ENCODE data around the gene SCFD2.

SCFD2 gene

GRCh38 chr4:53132132-53132891 lies 233.5 kb downstream of the SCFD2 start:
- no peak for DNase-seq

DNA sequence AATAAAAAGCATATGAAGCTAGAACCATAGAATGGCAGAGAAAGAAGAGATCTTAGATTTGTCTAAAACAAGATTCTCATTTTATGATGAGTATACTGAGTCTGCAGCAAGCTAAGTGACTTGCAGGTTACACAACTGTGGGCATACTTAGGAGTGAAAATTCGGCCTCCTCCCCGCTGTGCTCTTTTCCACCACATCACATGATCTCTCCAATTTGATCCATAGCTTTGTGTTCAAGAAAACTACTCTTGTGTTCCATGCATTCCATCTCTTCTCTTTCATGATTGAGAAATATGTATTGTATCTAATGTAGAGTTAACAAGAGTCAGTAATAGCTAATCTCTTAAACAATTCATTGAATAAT lies 234.3 kb downstream of the SCFD2 start:
- no peak for DNase-seq

GRCh38 chr4:53130896-53131561 lies 234.8 kb downstream of the SCFD2 start:
- no peak for DNase-seq

DNA sequence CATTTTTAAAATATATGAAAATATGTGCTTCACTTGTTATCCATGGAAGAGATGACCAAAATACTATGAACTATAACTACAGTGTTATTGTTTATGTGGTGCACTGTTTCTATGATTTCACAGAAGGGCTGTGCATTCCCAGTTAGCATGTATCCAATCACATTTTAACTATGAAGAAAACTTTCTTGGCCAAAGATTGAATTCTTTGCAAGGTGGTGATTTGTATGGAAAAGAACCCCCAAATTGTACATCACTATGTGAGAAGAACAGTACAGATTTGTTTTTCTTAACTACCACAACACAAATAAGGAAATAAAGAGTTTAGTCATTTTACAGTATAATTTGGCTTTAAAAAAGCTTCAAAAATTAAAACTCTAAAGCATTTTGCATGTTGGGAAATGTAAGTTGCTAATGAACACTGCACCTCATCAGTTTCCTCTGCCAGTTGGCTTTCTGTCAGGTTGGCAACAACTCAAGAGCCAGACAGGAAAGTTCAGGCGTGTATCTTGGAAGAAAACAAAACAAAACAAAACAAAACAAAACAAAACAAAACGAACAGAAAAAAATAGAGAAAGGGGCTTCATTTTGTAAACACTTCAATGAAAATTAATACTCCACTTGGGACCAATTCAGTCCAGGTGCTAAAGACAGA lies 237.0 kb downstream of the SCFD2 start:
- DNase-seq: no peak

GRCh38 chr4:53128231-53128630 lies 237.6 kb downstream of the SCFD2 start:
- DNase-seq: no peak

- no peak for DNase-seq
Measured at GRCh38 chr4:53127365-53127764, 238.5 kb downstream of the SCFD2 start.

GRCh38 chr4:53126099-53126498 lies 239.8 kb downstream of the SCFD2 start:
- DNase-seq: no peak

GRCh38 chr4:53123819-53124218 lies 242.0 kb downstream of the SCFD2 start:
- DNase-seq: no peak

DNA sequence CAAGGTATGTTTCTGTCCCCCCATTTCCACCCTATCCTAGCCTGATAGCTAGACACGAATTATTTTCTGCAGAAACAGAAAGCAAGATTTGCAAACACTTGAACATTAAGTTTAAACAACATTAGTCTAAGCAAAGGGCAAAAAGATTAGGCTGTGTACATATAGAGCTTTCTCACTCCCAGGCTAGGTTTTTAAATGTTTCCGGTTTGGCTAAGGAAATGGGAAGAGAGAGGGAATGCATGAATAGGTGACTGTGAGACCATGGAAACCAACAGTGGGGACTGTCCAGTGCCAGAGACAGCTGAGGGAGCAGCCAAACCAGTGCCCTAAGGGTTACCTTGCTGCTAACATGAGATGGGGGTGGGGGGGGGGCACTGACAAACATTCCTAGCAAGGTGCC lies 242.7 kb downstream of the SCFD2 start:
- DNase-seq: no peak

DNA sequence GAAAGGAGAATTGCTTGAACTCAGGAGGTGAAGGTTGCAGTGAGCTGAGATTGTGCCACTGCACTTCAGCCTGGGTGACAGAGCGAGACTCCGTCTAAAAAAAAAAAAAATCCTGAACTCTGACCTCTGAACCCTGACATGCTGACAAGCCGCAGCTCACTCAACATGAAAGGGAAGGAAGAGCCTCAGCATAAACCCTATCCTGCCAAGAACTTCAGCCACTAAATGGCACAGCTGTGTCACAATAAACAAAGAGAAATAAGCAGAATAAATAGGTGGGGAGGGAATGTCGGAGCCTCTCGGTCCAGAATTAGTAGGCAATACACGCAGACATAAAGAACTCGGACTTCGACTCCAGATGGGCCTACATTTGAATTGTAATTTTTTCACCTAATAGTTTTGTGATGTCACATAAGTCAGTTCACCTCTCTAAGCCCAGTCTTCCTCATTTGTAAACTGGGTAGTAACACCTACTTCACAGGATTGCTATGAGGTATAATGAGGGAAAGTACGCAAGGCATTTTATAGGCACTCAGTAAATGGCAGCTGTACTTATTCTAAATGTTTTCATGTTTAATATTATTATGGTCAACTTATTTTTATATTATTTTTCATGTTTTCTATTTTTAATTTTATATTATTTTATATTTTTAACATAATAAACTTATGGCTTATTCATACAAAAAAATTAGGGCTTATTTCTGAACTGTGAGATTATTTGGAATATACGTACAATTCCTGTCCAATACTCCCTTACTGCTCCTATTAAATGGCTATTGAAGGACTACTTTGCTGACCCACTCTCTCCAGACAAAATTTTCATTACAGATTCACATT lies 243.4 kb downstream of the SCFD2 start:
- DNase-seq: no peak

- DNase-seq: no peak
Measured at GRCh38 chr4:53121264-53121865, 244.5 kb downstream of the SCFD2 start.

- DNase-seq: no peak
Measured at GRCh38 chr4:53120778-53121177, 245.1 kb downstream of the SCFD2 start.

DNA sequence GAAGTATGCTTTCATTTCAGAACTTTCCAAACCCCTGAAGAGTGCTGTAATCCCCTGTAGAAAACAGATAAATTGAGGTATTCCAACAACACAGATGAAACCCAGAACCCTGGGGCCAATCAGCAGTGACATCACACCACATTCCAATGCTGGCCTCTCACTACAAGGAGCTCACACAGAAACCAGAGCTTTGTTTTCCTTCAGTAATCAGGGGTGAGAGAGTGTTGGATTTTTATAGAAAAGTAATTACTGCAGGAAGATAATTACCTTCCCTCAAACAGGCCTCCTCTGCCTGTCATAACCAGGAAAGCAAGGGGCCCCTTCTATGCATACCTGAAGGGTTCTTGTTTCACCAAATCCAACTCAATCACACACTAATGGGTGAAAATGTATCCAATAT lies 246.2 kb downstream of the SCFD2 start:
- DNase-seq: no peak

- DNase-seq: no peak
Measured at GRCh38 chr4:53118676-53119075, 247.2 kb downstream of the SCFD2 start.

DNA sequence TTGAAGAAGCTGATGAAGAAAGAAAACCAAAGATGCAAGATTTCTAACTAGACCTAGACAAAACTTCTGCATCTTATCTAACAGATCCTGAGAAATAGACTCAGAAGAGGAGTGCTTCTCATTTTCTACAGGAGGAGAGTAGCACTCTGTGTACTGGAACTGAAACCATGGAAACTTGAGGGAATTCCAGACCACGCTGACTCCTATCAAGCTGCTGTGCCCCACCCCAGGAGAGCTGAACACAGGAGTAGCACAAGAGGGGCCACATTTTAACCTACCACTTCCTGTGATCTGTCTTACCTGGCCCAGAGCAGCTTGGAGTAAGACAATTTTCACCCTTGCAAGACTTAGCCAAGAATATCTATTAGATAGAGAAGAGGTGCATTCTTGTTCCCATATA lies 248.9 kb downstream of the SCFD2 start:
- DNase-seq: no peak

DNA sequence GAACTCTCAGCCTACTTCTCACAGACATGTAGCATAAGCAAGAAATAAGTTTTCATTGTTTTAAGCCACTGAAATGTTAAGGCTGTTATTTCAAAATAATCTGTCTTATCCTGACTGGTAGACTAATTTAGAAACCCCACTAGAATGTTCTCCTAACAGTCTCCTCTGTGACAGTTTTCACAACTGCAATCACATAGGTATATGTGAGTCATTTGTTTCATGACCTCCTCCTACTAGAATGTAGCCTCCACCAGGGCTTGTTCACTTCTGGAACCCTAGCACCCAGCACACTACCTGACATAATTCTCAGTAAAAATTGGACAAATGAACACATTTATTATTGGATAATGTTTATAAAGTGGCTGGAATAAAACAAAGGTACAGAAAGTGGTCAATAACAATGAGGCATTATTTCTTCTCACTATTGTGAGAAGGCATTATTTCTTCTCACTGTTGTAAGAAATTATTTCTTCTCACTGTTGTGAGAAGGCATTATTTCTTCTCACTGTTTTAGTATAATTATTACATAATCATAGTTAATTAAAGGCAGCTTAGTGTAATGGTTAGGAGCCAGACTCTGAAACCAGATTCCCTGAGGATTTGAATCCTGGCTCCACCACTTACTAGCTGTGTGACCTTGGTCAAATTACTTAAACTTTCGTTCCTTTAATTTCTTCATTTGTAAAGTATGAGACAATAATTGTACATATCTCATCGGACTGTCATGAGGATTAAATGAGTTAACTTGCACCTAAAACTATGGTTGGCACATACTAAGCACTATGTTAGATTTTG lies 252.2 kb downstream of the SCFD2 start:
- DNase-seq: no peak

DNA sequence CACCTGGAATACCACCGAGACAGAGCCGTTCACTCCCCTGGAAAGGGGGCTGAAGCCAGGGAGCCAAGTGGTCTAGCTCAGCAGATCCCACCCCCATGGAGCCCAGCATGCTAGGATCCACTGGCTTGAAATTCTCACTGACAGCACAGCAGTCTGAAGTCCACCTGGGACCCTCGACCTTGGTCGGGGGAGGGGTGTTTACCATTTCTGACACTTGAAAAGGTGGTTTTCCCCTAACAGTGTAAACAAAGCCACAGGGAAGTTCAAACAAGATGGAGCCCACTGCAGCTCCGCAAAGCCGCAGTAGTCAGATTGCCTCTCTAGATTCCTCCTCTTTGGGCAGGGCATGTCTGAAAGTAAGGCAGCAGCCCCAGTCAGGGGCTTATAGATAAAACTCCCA lies 260.5 kb downstream of the SCFD2 start:
- no peak for DNase-seq

- DNase-seq: no peak
Measured at GRCh38 chr4:53103481-53103880, 262.4 kb downstream of the SCFD2 start.

DNA sequence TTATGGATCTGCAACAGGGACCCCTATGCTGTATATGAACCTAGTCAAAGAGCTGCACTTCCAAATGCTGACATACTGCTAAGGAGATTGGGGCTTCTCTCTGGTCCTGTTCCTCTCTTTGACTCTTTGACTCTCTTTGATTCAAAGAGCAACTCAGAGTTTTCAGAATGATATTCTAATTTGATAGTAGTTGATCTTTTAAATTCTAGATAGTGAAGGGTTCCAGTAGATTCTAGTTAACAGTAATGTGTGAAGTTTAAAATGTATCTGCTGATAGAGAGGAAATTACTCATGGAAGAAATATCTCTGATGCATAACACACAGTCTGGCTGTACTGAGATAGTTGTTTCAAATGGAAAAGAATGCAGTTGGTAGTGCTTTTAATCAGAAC lies 264.7 kb downstream of the SCFD2 start:
- no peak for DNase-seq

DNA sequence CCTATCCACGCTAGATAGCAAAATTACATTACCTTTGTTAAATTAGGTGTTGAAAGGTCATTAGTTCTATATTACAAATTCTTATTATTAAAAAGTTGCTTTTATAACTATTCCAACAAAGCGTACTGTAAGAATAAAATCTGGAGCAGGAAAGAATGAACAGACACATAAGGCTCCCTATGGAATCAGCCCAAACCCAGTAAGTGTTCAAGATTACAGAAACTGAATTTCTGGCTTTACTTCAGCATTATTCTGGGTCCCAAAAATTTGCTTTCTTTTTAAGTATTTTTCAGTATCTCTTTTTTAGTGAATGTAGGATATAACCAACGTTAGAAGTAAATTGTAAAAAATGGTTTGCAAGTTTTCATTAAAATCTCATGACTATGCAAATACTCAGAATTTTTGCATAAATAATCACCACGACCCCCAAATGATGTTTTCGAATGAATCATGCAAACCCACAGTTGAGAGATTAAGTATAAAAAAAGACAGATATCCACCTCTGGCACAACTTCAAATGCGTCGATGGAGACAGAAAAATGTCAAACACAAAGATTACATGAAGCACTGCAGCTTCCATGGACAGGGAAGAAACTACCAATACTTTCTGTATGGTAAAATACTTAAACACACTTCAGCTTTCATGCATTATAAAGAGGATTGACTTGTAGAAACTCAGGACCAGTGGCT lies 265.2 kb downstream of the SCFD2 start:
- no peak for DNase-seq

- no peak for DNase-seq
Measured at GRCh38 chr4:53098681-53099121, 267.2 kb downstream of the SCFD2 start.
